GM12874 (cell line): ENCODE results near the gene CXorf51A.
"Not testable (repeated sequence)": the region's sequence is repeated elsewhere in the genome, so short reads cannot be mapped to it uniquely, and the experiment has no call there.

Experiments used
- TF ChIP-seq, protein P1 (sequence below): IDR thresholded peaks from 2 replicates; pipeline ENCODE4 v1.5.1; 2011; ENCODE audit warnings: low read depth, mild to moderate bottlenecking, control low read depth, low read length, moderate library complexity; ENCODE audit not compliant: insufficient read depth

CXorf51A gene

GRCh38 chrX:146814644-146815043 lies at the start of gene CXorf51A:
CXorf51A (minus strand) TSS chrX:146814744; CDS start chrX:146814723, 21 bp downstream.
- TF ChIP-seq, protein P1, sequence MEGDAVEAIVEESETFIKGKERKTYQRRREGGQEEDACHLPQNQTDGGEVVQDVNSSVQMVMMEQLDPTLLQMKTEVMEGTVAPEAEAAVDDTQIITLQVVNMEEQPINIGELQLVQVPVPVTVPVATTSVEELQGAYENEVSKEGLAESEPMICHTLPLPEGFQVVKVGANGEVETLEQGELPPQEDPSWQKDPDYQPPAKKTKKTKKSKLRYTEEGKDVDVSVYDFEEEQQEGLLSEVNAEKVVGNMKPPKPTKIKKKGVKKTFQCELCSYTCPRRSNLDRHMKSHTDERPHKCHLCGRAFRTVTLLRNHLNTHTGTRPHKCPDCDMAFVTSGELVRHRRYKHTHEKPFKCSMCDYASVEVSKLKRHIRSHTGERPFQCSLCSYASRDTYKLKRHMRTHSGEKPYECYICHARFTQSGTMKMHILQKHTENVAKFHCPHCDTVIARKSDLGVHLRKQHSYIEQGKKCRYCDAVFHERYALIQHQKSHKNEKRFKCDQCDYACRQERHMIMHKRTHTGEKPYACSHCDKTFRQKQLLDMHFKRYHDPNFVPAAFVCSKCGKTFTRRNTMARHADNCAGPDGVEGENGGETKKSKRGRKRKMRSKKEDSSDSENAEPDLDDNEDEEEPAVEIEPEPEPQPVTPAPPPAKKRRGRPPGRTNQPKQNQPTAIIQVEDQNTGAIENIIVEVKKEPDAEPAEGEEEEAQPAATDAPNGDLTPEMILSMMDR, result not testable (repeated sequence)

- TF ChIP-seq, protein P1, result no peak
Measured at GRCh38 chrX:146863566-146863965, 49.0 kb upstream of the CXorf51A start.

GRCh38 chrX:146854281-146854680 lies 39.7 kb upstream of the CXorf51A start:
- TF ChIP-seq, protein P1, result no peak

DNA sequence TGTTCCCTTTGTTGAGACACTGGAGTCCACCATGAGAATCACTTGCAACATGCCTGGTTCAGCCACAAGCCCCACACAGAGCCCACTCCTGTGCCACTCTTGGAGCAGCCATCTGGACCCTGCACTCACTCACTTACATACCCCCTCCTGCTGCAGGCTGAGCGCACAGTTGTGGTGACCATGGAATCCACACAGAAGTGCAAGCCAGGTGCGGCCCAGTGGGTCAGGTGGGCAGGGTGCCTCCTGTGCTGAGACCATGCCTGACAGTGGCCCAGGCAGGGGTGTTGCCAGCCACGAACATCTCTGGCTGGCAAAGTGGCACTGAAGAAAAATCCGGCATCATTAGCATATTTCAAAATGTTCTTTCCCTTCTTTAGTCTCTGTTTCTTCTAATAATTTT lies 17.4 kb upstream of the CXorf51A start:
- TF ChIP-seq, protein P1, result no peak

DNA sequence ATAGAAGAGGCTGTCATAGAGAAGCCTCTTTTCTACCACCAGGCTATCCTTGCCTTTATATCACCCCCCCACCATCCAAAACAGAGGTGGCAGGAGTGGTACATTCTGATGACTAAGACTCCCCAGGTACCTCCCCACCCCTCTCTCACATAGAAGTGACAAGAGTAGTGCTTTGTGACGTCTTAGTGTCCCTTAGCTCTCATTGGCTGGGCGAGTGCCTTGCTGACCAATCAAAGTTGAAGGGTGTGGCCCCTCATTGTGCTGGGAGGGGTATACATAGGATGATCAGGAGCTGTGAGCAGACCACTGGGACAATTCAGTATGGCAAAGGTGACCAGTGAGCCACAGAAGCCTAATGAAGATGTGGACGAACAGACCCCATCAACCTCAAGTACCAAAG lies 5.1 kb downstream of the CXorf51A start, which contains the start of gene CXorf51B:
Gene CXorf51B, plus strand, starts transcription at position 301 of the 400 bp plus-strand sequence. Its CDS starts 21 bp downstream, at position 322.
- TF ChIP-seq, protein P1, result not testable (repeated sequence)
